HepG2 (cell line): ENCODE results near the gene GPN1. TPM values are rescaled to one million over a fixed set of nuclear protein-coding genes. Genes with fewer than 3 reads are reported as not detected.

ENCODE experiments used
- GPN1 ChIP-seq: sonication (generic); formaldehyde crosslinking; IDR thresholded peaks from 2 replicates; pipeline ENCODE4 v1.5.1; 2020; ENCODE audit warnings: missing genetic modification reagents, borderline replicate concordance
- IRX3 ChIP-seq: sonication (generic); formaldehyde crosslinking; IDR thresholded peaks from 2 replicates; pipeline ENCODE4 v1.8.1; 2023; ENCODE audit warnings: mild to moderate bottlenecking, low read depth, missing genetic modification reagents, borderline replicate concordance
- MEIS2 ChIP-seq: sonication (generic); formaldehyde crosslinking; IDR thresholded peaks from 2 replicates; pipeline ENCODE4 v1.9.0; 2021; ENCODE audit warnings: mild to moderate bottlenecking, missing genetic modification reagents
- SMAD3 ChIP-seq: sonication (generic); formaldehyde crosslinking; IDR thresholded peaks from 2 replicates; pipeline ENCODE4 v1.4.0; 2020; ENCODE audit warnings: missing genetic modification reagents
- SMAD9 ChIP-seq: sonication (generic); formaldehyde crosslinking; IDR thresholded peaks from 2 replicates; pipeline ENCODE4 v1.5.1; 2020; ENCODE audit warnings: mild to moderate bottlenecking, missing genetic modification reagents
- SSRP1 ChIP-seq: IDR thresholded peaks from 2 replicates; pipeline ENCODE4 v1.6.1; 2016; ENCODE audit warnings: control low read depth
- TBP ChIP-seq: sonication (generic); formaldehyde crosslinking; IDR thresholded peaks from 2 replicates; pipeline ENCODE4 v1.5.0; 2020; ENCODE audit warnings: missing genetic modification reagents
- ZNF331 ChIP-seq: sonication (generic); formaldehyde crosslinking; IDR thresholded peaks from 2 replicates; pipeline ENCODE4 v1.4.0; 2020; ENCODE audit warnings: missing genetic modification reagents
- ZNF510 ChIP-seq: sonication (generic); formaldehyde crosslinking; IDR thresholded peaks from 2 replicates; pipeline ENCODE4 v1.4.0; 2020; ENCODE audit warnings: low read depth, mild to moderate bottlenecking, missing genetic modification reagents
- ZNF552 ChIP-seq: sonication (generic); formaldehyde crosslinking; IDR thresholded peaks from 2 replicates; pipeline ENCODE4 v1.9.0; 2022; ENCODE audit warnings: missing genetic modification reagents, mild to moderate bottlenecking, borderline replicate concordance
- ZNF577 ChIP-seq: sonication (generic); formaldehyde crosslinking; IDR thresholded peaks from 2 replicates; pipeline ENCODE4 v1.4.0; 2020; ENCODE audit warnings: mild to moderate bottlenecking, low read depth, missing genetic modification reagents, borderline replicate concordance
- ZNF605 ChIP-seq: sonication (generic); formaldehyde crosslinking; IDR thresholded peaks from 2 replicates; pipeline ENCODE4 v1.8.0; 2022; ENCODE audit warnings: mild to moderate bottlenecking, missing genetic modification reagents
- ZNF614 ChIP-seq: IDR thresholded peaks from 2 replicates; pipeline ENCODE4 v1.6.1; 2018; ENCODE audit warnings: missing biosample characterization, missing genetic modification reagents, inconsistent platforms, borderline replicate concordance
- ZNF777 ChIP-seq: sonication (generic); formaldehyde crosslinking; IDR thresholded peaks from 2 replicates; pipeline ENCODE4 v1.4.0; 2020; ENCODE audit warnings: missing genetic modification reagents
- polyA plus RNA-seq, 8 experiments: library from polyadenylated mRNA; depleted of rRNA in 3 of 8; stranded (reverse) in 7 of 8; unstranded in 1 of 8; fragments of >200 nt; fragmentation: Illumina TruSeq in 4 of 8; extraction: Trizol in 4 of 8; gene quantifications; 2 replicates each; pipeline versions ENCODE4 v1.2.1 to v1.2.3, GENCODE V29; 2011 to 2016; ENCODE audit warnings: low read depth in 4 of 8, missing spikeins in 1 of 8, mixed read lengths in 1 of 8; ENCODE audit not compliant: insufficient read depth in 1 of 8
- total RNA-seq, 5 experiments: library from RNA; depleted of rRNA; stranded (reverse); fragments of >200 nt; fragmentation: Illumina TruSeq; extraction: Trizol; gene quantifications; 2 replicates each; pipeline ENCODE4 v1.2.3, GENCODE V29; 2016; ENCODE audit warnings: low read depth in 1 of 5
- TF ChIP-seq, protein P1 (sequence below): sonication (generic); formaldehyde crosslinking; IDR thresholded peaks from one replicate; pipeline ENCODE4 v1.5.1; 2020; ENCODE audit warnings: mild to moderate bottlenecking, missing genetic modification reagents; ENCODE audit errors: not compliant biosample characterization
- TF ChIP-seq, protein P2 (sequence below): sonication (generic); formaldehyde crosslinking; IDR thresholded peaks from 2 replicates; pipeline ENCODE4 v1.8.0; 2022; ENCODE audit warnings: missing genetic modification reagents, mild to moderate bottlenecking, borderline replicate concordance
- TF ChIP-seq, protein P3 (sequence below): sonication (generic); formaldehyde crosslinking; IDR thresholded peaks from 2 replicates; pipeline ENCODE4 v1.8.0; 2022; ENCODE audit warnings: mild to moderate bottlenecking, missing genetic modification reagents
- TF ChIP-seq, protein P4 (sequence below): sonication (generic); formaldehyde crosslinking; IDR thresholded peaks from 2 replicates; pipeline ENCODE4 v1.8.1; 2023; ENCODE audit warnings: mild to moderate bottlenecking, missing genetic modification reagents, borderline replicate concordance

Gene GPN1
- total and polyA plus RNA-seq, 2 of the 13 experiments (the other 11 are each of a cell fraction or from before 2014, with no cell fraction given), result 54.5 to 62.7 TPM

DNA sequence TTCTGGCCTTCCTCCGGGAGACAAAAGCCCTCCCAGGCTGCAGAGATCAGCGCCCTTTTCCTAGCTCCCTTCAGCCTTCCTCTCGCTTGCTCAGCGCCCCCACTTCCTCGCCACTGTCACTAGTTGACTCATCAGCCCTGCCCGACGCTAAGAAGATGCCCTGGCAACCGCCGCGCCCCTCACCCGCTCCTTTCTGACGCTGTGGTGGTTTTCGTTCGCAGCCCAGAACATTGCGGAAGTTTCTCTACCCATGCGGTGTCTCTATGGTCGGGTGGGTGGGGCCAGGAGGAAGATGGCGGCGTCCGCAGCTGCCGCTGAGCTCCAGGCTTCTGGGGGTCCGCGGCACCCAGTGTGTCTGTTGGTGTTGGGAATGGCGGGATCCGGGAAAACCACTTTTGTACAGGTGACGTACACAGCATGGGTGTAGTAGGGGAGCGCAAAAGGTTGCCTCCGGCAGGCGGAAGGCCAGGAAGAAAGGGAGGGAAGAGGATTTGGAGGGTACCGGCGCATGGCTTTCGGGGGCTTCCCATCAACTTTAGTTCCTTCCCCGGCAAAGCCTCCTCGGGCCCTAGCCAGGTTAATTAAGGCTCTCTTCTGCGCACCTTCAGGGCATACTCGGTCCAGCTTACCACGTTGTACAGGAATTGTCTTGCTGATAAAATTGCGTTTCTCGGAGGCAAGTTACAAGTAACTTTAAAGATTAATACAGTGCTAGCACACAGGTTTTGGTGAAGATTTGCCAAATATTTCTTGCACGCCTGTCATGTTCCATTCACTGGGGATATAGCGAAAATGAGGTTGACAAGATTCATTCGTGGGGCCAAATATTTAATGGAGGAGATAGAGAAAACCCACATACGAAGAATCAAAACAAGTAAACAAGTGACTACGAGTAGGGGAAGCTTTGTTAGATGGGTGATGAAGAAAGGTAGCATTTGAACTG lies at the start of gene GPN1, which contains the start of gene CCDC121 (continued):
- TF ChIP-seq, protein P1, sequence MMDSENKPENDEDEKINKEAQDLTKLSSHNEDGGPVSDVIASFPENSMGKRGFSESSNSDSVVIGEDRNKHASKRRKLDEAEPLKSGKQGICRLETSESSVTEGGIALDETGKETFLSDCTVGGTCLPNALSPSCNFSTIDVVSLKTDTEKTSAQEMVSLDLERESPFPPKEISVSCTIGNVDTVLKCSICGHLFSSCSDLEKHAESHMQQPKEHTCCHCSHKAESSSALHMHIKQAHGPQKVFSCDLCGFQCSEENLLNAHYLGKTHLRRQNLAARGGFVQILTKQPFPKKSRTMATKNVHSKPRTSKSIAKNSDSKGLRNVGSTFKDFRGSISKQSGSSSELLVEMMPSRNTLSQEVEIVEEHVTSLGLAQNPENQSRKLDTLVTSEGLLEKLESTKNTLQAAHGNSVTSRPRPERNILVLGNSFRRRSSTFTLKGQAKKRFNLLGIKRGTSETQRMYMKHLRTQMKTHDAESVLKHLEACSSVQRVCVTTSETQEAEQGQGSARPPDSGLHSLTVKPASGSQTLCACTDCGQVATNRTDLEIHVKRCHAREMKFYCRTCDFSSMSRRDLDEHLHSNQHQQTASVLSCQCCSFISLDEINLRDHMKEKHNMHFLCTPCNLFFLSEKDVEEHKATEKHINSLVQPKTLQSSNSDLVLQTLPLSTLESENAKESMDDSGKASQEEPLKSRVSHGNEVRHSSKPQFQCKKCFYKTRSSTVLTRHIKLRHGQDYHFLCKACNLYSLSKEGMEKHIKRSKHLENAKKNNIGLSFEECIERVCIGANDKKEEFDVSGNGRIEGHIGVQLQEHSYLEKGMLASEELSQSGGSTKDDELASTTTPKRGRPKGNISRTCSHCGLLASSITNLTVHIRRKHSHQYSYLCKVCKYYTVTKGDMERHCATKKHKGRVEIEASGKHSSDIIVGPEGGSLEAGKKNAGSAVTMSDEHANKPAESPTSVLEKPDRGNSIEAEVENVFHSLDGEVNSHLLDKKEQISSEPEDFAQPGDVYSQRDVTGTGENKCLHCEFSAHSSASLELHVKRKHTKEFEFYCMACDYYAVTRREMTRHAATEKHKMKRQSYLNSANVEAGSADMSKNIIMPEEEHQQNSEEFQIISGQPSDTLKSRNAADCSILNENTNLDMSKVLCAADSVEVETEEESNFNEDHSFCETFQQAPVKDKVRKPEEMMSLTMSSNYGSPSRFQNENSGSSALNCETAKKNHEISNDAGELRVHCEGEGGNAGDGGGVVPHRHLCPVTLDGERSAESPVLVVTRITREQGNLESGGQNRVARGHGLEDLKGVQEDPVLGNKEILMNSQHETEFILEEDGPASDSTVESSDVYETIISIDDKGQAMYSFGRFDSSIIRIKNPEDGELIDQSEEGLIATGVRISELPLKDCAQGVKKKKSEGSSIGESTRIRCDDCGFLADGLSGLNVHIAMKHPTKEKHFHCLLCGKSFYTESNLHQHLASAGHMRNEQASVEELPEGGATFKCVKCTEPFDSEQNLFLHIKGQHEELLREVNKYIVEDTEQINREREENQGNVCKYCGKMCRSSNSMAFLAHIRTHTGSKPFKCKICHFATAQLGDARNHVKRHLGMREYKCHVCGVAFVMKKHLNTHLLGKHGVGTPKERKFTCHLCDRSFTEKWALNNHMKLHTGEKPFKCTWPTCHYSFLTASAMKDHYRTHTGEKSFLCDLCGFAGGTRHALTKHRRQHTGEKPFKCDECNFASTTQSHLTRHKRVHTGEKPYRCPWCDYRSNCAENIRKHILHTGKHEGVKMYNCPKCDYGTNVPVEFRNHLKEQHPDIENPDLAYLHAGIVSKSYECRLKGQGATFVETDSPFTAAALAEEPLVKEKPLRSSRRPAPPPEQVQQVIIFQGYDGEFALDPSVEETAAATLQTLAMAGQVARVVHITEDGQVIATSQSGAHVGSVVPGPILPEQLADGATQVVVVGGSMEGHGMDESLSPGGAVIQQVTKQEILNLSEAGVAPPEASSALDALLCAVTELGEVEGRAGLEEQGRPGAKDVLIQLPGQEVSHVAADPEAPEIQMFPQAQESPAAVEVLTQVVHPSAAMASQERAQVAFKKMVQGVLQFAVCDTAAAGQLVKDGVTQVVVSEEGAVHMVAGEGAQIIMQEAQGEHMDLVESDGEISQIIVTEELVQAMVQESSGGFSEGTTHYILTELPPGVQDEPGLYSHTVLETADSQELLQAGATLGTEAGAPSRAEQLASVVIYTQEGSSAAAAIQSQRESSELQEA, result peak; percentile 66
- peak; percentile 83; the same call in 1 of the 2 replicates for TF ChIP-seq ZNF614
- TF ChIP-seq SMAD3 (CRISPR knock-in tag), result peak; percentile 92
- TF ChIP-seq GPN1 (CRISPR knock-in tag), result peak; percentile 83; the same call in 1 of the 2 replicates
- TF ChIP-seq ZNF331, result peak; percentile 85
- TF ChIP-seq ZNF577 (CRISPR knock-in tag), result 0 out of 2 replicates have a peak, but pooled peaks have one; percentile 11
- peak; percentile 1; the same call in 1 of the 2 replicates for TF ChIP-seq MEIS2 (CRISPR knock-in tag)
- TF ChIP-seq SSRP1 (CRISPR knock-in tag), result no peak
- TF ChIP-seq, protein P2, sequence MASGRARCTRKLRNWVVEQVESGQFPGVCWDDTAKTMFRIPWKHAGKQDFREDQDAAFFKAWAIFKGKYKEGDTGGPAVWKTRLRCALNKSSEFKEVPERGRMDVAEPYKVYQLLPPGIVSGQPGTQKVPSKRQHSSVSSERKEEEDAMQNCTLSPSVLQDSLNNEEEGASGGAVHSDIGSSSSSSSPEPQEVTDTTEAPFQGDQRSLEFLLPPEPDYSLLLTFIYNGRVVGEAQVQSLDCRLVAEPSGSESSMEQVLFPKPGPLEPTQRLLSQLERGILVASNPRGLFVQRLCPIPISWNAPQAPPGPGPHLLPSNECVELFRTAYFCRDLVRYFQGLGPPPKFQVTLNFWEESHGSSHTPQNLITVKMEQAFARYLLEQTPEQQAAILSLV (CRISPR knock-in tag), result peak; percentile 82; the same call in 1 of the 2 replicates
- TF ChIP-seq, protein P3, sequence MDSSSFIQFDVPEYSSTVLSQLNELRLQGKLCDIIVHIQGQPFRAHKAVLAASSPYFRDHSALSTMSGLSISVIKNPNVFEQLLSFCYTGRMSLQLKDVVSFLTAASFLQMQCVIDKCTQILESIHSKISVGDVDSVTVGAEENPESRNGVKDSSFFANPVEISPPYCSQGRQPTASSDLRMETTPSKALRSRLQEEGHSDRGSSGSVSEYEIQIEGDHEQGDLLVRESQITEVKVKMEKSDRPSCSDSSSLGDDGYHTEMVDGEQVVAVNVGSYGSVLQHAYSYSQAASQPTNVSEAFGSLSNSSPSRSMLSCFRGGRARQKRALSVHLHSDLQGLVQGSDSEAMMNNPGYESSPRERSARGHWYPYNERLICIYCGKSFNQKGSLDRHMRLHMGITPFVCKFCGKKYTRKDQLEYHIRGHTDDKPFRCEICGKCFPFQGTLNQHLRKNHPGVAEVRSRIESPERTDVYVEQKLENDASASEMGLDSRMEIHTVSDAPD, result no peak
- TF ChIP-seq, protein P4, sequence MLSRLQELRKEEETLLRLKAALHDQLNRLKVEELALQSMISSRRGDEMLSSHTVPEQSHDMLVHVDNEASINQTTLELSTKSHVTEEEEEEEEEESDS (CRISPR knock-in tag), result peak; percentile 90; the same call in 1 of the 2 replicates
- no peak for TF ChIP-seq IRX3
- TF ChIP-seq ZNF605 (CRISPR knock-in tag), result peak; percentile 96
- no peak for TF ChIP-seq ZNF777
- TF ChIP-seq ZNF510, result peak; percentile 74; the same call in 1 of the 2 replicates
- no peak for TF ChIP-seq TBP
- TF ChIP-seq SMAD9 (CRISPR knock-in tag), result no peak
- TF ChIP-seq ZNF552 (CRISPR knock-in tag), result no peak; the same call in 1 of the 2 replicates
